Measurements from ENCODE around the gene ATG7. TPM values are rescaled to one million over a fixed set of nuclear protein-coding genes. Genes with fewer than 3 reads are reported as not detected.
"Not testable (repeated sequence)": the region's sequence is repeated elsewhere in the genome, so short reads cannot be mapped to it uniquely, and the experiment has no call there.

The ATG7 gene
- total RNA-seq, 2 experiments from 2014 or later, result 28.3 to 38.2 TPM

GRCh38 chr3:11240496-11240895 lies 31.7 kb upstream of the ATG7 start:
- DNase-seq (no peak), ATAC-seq (no peak)
- Mint-ChIP-seq H3K9me3 (ENCODE audit: low read depth) (peaks cover 12% of the 10 kb centered on the region), H3K36me3 (peaks cover 17% of the 10 kb centered on the region), H3K27me3 (peaks cover 7% of the 10 kb centered on the region), H3K4me3 (no peak overlapping the region), H3K27ac (no peak overlapping the region), H3K4me1 (peaks cover 28% of the 10 kb centered on the region)
- CTCF ChIA-PET, result interaction anchor here (1.7 kb wide), 1 partner anchor 94 kb away, joined by 9 read pairs; no protein-coding TSS in a partner anchor

DNA sequence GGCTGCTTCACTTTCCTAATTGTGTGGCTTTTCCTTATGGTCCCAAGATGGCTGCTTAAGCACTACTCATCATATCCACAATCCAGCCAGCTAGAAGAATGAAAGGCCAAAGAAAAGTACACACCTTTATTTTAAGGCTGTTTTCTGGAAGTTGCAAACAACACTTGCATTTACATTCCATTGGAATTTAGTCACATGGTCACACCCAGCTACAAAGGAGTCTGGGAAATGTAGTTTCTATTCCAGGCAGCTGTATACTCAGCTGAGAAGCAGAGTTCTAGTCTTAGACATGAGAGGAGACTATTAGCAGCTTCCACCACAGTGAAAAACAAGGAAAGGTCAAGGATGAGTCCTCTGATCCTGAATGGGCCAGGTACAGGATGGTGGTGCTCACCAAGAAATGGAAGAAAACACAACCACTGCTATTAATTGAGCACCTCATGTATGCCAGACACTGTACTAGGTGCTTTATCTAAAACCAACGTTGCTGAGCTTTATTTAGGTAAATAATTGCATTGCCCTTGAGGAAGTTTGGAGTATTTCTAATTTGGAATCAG lies 28.0 kb upstream of the ATG7 start:
- ATAC-seq, result no peak
- Mint-ChIP-seq H3K9me3 (ENCODE audit: low read depth) (peaks cover 7% of the 10 kb centered on the region), H3K36me3 (peaks cover 7% of the 10 kb centered on the region), H3K27me3 (peaks cover 4% of the 10 kb centered on the region), H3K4me3 (no peak overlapping the region), H3K4me1 (peaks cover 6% of the 10 kb centered on the region), H3K27ac (no peak overlapping the region)
- DNase-seq, result no peak
- CTCF ChIA-PET, result interaction anchor here (0.9 to 1.3 kb wide), 3 partner anchors 58 to 92 kb away, joined by 3 to 4 read pairs (median 3); no protein-coding TSS in a partner anchor

DNA sequence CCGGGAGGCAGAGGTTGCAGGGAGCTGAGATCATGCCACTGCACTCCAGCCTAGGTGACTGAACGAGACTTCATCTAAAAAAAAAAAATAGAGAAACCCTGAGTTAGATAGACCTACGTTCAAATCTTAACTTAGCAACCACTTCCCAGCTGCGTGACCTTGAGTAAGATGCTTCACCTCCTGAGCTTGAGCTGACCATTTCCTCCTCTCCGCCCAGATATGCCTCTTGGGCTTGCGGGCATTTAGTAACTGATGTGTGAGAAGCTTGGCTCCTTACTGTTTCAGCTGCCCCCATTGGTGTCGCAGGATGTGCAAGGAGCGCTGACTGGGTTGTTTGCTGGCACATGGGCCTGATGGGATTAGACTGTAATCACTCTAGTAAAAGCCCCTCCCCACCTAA lies 26.9 kb upstream of the ATG7 start:
- peaks cover 5% of the 10 kb centered on the region for H3K9me3 Mint-ChIP-seq (ENCODE audit: low read depth)

GRCh38 chr3:11245827-11246662 lies 26.2 kb upstream of the ATG7 start:
- Mint-ChIP-seq H3K4me3 (no peak overlapping the region), H3K4me1 (peaks cover 2% of the 10 kb centered on the region), H3K36me3 (peaks cover 3% of the 10 kb centered on the region), H3K27ac (no peak overlapping the region), H3K9me3 (ENCODE audit: low read depth) (no peaks in the 10 kb centered on the region), H3K27me3 (peaks cover 4% of the 10 kb centered on the region)
- CTCF ChIA-PET, result no interaction called here
- ATAC-seq (no peak), DNase-seq (no peak)

More for the DNA sequence above, 26.9 kb upstream of the ATG7 start:
- Mint-ChIP-seq H3K4me3 (no peak overlapping the region), H3K27me3 (peaks cover 4% of the 10 kb centered on the region), H3K36me3 (peaks cover 7% of the 10 kb centered on the region), H3K4me1 (peaks cover 2% of the 10 kb centered on the region), H3K27ac (no peak overlapping the region)
- ATAC-seq (no peak), DNase-seq (no peak)
- CTCF ChIA-PET, result no interaction called here

DNA sequence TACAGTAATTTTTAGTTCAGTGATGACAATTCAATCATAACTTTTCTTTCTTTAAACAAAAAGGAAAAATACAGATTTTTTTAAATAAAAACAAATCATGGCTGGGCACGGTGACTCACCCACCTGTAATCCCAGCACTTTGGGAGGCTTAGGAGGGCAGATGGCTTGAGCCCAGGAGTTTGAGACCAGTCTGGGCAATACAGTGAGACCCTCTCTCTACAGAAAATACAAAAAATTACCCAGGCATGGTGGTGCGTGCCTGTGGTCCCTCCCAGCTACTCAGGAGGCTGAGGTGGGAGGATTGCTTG lies 25.6 kb upstream of the ATG7 start:
- Mint-ChIP-seq H3K4me1 (peaks cover 7% of the 10 kb centered on the region), H3K9me3 (ENCODE audit: low read depth) (no peaks in the 10 kb centered on the region), H3K36me3 (peaks cover 3% of the 10 kb centered on the region), H3K27ac (no peak overlapping the region), H3K4me3 (no peak overlapping the region), H3K27me3 (peaks cover 4% of the 10 kb centered on the region)
- CTCF ChIA-PET, result interaction anchor here (1.6 kb wide), 1 partner anchor 54 kb away, joined by 3 read pairs; no protein-coding TSS in a partner anchor
- DNase-seq (no peak), ATAC-seq (no peak)

DNA sequence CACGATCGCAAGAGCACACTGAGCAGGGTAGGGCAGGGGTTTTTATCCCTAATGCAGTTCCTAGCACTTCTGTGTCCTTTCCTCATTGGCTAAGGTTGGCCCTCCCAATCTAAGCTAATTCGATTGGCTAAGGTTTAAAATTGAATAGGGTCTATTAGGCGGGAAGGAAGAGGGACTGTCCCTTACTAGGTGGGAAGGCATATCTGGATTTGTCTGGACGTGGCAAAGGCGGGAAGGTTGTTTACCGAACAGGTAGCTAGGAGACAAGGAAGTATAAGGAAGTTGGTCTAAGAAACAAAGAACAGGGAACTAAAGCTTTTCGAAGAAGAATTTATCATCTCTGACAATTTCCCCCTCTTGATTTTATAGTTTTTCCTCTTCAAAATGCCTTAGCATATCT lies 24.8 kb upstream of the ATG7 start:
- DNase-seq (no peak), ATAC-seq (no peak)
- no peaks in the 10 kb centered on the region for H3K9me3 Mint-ChIP-seq (ENCODE audit: low read depth)
- no peak overlapping the region for H3K4me3 Mint-ChIP-seq
- CTCF ChIA-PET, result interaction anchor here (1.6 kb wide), 1 partner anchor 53 kb away, joined by 3 read pairs; no protein-coding TSS in a partner anchor
- H3K4me1 Mint-ChIP-seq, result peaks cover 13% of the 10 kb centered on the region
- H3K27me3 Mint-ChIP-seq, result peaks cover 4% of the 10 kb centered on the region
- H3K36me3 Mint-ChIP-seq, result peaks cover 2% of the 10 kb centered on the region
- no peak overlapping the region for H3K27ac Mint-ChIP-seq

GRCh38 chr3:11248596-11248995 lies 23.6 kb upstream of the ATG7 start:
- ATAC-seq, result no peak
- Mint-ChIP-seq H3K36me3 (peaks cover under 1% of the 10 kb centered on the region), H3K27ac (no peak overlapping the region), H3K27me3 (peaks cover 6% of the 10 kb centered on the region), H3K4me3 (no peak overlapping the region), H3K9me3 (ENCODE audit: low read depth) (no peaks in the 10 kb centered on the region), H3K4me1 (peaks cover 13% of the 10 kb centered on the region)
- CTCF ChIA-PET, result interaction anchor here (0.9 to 1.5 kb wide), 2 partner anchors 12 to 86 kb away, joined by 3 to 5 read pairs; no protein-coding TSS in a partner anchor
- DNase-seq, result no peak

GRCh38 chr3:11250902-11251806 lies 21.0 kb upstream of the ATG7 start:
- ATAC-seq (no peak), DNase-seq (no peak)
- H3K4me3 Mint-ChIP-seq, result no peak overlapping the region
- H3K36me3 Mint-ChIP-seq, result no peaks in the 10 kb centered on the region
- H3K27ac Mint-ChIP-seq, result peak overlapping the region; percentile 28
- CTCF ChIA-PET, result interaction anchor here (0.9 kb wide), 1 partner anchor 84 kb away, joined by 3 read pairs; no protein-coding TSS in a partner anchor
- no peaks in the 10 kb centered on the region for H3K9me3 Mint-ChIP-seq (ENCODE audit: low read depth)
- H3K27me3 Mint-ChIP-seq, result peaks cover 10% of the 10 kb centered on the region
- H3K4me1 Mint-ChIP-seq, result peaks cover 13% of the 10 kb centered on the region

DNA sequence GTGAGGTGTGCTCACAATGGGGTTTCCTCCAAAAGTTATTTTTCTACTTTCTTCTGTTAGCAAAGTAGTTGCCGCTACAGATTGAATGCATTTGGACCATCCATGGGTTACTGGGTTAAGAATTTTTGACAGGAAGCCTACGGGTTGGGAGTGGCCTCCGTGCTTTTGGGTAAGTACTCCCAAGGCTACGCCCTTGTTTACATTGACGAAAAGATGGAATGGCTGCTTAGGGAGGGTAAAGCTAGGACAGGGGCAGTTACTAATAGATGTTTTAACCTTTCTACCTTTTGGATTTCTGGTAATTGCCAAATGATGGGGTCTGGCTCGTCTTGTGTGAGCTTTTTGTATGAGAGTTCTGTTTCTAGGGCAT lies 20.4 kb upstream of the ATG7 start:
- no peaks in the 10 kb centered on the region for H3K36me3 Mint-ChIP-seq
- H3K27me3 Mint-ChIP-seq, result peaks cover 10% of the 10 kb centered on the region
- DNase-seq, result no peak
- peak overlapping the region; percentile 28 for H3K27ac Mint-ChIP-seq
- H3K4me3 Mint-ChIP-seq, result no peak overlapping the region
- CTCF ChIA-PET, result interaction anchor here (1.2 kb wide), 1 partner anchor 12 kb away, joined by 3 read pairs; no protein-coding TSS in a partner anchor
- H3K9me3 Mint-ChIP-seq (ENCODE audit: low read depth), result no peaks in the 10 kb centered on the region
- peaks cover 13% of the 10 kb centered on the region for H3K4me1 Mint-ChIP-seq
- no peak for ATAC-seq

DNA sequence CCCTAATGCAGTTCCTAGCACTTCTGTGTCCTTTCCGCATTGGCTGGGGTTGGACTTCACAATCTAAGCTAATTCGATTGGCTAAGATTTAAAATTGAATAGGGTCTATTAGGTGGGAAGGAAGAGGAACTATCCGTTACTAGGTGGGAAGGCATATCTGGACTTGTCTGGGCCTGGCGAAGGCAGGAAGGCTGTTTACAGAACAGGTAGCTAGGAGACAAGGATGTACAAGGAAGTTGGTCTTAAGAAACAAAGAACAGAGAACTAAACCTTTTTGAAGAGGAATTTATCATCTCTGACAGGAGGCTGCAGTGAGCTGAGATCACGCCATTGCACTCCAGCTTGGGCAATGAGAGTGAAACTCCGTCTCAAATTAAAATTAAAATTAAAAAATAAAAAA lies 17.3 kb upstream of the ATG7 start:
- H3K4me1 Mint-ChIP-seq, result peaks cover 13% of the 10 kb centered on the region
- H3K27me3 Mint-ChIP-seq, result peaks cover 10% of the 10 kb centered on the region
- H3K9me3 Mint-ChIP-seq (ENCODE audit: low read depth), result no peaks in the 10 kb centered on the region
- no peak for ATAC-seq
- DNase-seq, result no peak
- CTCF ChIA-PET, result interaction anchor here (1.2 kb wide), 1 partner anchor 18 kb away, joined by 3 read pairs; no protein-coding TSS in a partner anchor
- no peak overlapping the region for H3K4me3 Mint-ChIP-seq
- no peaks in the 10 kb centered on the region for H3K36me3 Mint-ChIP-seq
- H3K27ac Mint-ChIP-seq, result no peak overlapping the region

- H3K9me3 Mint-ChIP-seq (ENCODE audit: low read depth); H3K27ac Mint-ChIP-seq; DNase-seq; H3K4me3 Mint-ChIP-seq; ATAC-seq; H3K36me3 Mint-ChIP-seq: not testable (repeated sequence)
- Mint-ChIP-seq H3K4me1 (peaks cover 13% of the 10 kb centered on the region), H3K27me3 (peaks cover 10% of the 10 kb centered on the region)
- CTCF ChIA-PET, result interaction anchor here (1.0 kb wide), 1 partner anchor 34 kb away, joined by 3 read pairs; no protein-coding TSS in a partner anchor
These were observed 16.7 kb upstream of the ATG7 start for GRCh38 chr3:11255537-11255936.

GRCh38 chr3:11258958-11259357 lies 13.2 kb upstream of the ATG7 start:
- Mint-ChIP-seq H3K27me3 (peaks cover 25% of the 10 kb centered on the region), H3K9me3 (ENCODE audit: low read depth) (no peaks in the 10 kb centered on the region), H3K36me3 (no peaks in the 10 kb centered on the region), H3K4me1 (no peaks in the 10 kb centered on the region), H3K27ac (no peak overlapping the region), H3K4me3 (no peak overlapping the region)
- ATAC-seq (no peak), DNase-seq (no peak)
- CTCF ChIA-PET, result interaction anchor here (1.2 kb wide), 1 partner anchor 76 kb away, joined by 6 read pairs; no protein-coding TSS in a partner anchor

GRCh38 chr3:11260460-11260859 lies 11.7 kb upstream of the ATG7 start:
- Mint-ChIP-seq H3K4me1 (no peaks in the 10 kb centered on the region), H3K27me3 (peaks cover 34% of the 10 kb centered on the region), H3K36me3 (no peaks in the 10 kb centered on the region), H3K27ac (no peak overlapping the region), H3K9me3 (ENCODE audit: low read depth) (no peaks in the 10 kb centered on the region), H3K4me3 (no peak overlapping the region)
- CTCF ChIA-PET, result interaction anchor here (0.9 to 1.3 kb wide), 2 partner anchors 73 to 76 kb away, joined by 3 to 4 read pairs; no protein-coding TSS in a partner anchor
- ATAC-seq, result no peak
- no peak for DNase-seq

All from activated CD8-positive, alpha-beta memory T cell treated with anti-CD3 and anti-CD28 coated beads, Interleukin-2, amount 10 ng/mL, durations not matched to agents 7 days and 5 days (primary cell).